H1 (cell line): ENCODE results near the gene FGR. TPM values are rescaled to one million over a fixed set of nuclear protein-coding genes. Genes with fewer than 3 reads are reported as not detected.

Source experiments
- TAF7 ChIP-seq: optimal IDR thresholded peaks from 2 replicates; pipeline ENCODE3; 2011; ENCODE audit warnings: low read depth, mild to moderate bottlenecking, inconsistent platforms, low read length, moderate library complexity, borderline replicate concordance
- TBP ChIP-seq: IDR thresholded peaks from 2 replicates; pipeline ENCODE4 v1.6.1; 2011; ENCODE audit warnings: low read depth, low read length, improper control_type of control experiment
- TEAD4 ChIP-seq: IDR thresholded peaks from 2 replicates; pipeline ENCODE4 v1.6.1; 2012; ENCODE audit warnings: low read depth, low read length, inconsistent platforms, mixed read lengths
- polyA plus RNA-seq, 7 experiments: library from polyadenylated mRNA; depleted of rRNA in 3 of 7; stranded (reverse) in 5 of 7; unstranded in 2 of 7; fragments of >200 nt in 5 of 7; fragments of 200-250 nt in 2 of 7; gene quantifications; 1 replicate in 5 of 7; 2 replicates in 1 of 7; 4 replicates in 1 of 7; pipeline versions ENCODE4 v1.2.1 to v1.2.3, GENCODE V29; 2011 to 2013; ENCODE audit warnings: missing spikeins in 2 of 7, mixed read lengths in 2 of 7
- total RNA-seq: library from RNA; stranded (reverse); fragmentation: NEBNext Ultra II Directional; extraction: Animal tissue kit (Norgen Biotek cat#: 25700); gene quantifications from 2 replicates; pipeline ENCODE4 v1.2.1, GENCODE V29; 2021

The FGR gene
- total and polyA plus RNA-seq, 2 of the 8 experiments (the other 6 are each of a cell fraction or from before 2014, with no cell fraction given), result 0.22 to 0.95 TPM

- TF ChIP-seq TEAD4, result no peak
- TF ChIP-seq TAF7, result no peak
- no peak for TF ChIP-seq TBP
Observed at GRCh38 chr1:27614043-27614624, 20.9 kb downstream of the FGR start (continued).
